Middle frontal gyrus (tissue), 1 donor: ENCODE results near the gene CRYBB1.

Experiments used
- DNase-seq: peaks from one replicate; pipeline ENCODE4 v3.0.0-alpha.2; 2015; ENCODE audit warnings: low spot score; ENCODE audit errors: extremely low spot score

Gene CRYBB1

DNA sequence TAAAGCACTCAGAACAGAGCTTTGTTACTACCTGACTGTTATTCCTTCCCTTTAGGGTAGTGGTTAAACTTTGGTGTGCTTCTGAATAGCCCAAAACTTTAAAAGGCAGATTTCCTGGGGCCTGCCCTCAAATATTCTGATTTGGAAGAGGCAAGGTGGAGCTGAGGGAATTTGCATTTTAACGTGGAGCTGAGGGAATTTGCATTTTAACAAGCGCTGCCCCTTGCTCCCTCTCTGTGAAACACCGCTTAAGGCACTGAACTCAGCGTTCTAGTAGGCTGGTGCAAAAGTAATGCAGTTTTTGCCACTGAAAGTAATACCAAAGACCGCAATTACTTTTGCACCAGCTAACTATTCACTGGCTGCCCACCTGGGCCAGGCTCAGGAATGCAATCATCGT is 62.9 kb downstream of the CRYBB1 start:
- no peak for DNase-seq

GRCh38 chr22:26553056-26553752 is 64.6 kb downstream of the CRYBB1 start:
- no peak for DNase-seq

DNA sequence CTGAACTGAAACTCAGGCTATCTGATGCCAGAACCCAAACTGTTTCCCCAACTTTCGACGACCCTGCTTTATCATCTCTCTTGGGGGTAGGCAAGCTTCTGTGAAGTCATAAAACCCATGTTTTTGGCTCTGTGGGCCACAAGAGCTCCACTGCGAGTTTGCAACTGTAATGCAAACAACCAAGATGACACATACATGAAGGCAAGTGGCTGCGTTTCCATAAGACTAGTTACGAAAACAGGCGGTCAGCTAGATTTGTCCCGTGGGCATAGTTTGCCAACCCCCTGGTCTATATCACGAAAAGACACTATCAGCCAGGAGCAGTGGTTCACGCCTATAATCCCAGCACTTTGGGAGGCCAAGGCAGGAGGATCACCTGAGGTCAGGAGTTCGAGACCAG is 65.4 kb downstream of the CRYBB1 start:
- DNase-seq, result no peak

- no peak for DNase-seq
Measured at GRCh38 chr22:26551568-26551967, 66.3 kb downstream of the CRYBB1 start.

DNA sequence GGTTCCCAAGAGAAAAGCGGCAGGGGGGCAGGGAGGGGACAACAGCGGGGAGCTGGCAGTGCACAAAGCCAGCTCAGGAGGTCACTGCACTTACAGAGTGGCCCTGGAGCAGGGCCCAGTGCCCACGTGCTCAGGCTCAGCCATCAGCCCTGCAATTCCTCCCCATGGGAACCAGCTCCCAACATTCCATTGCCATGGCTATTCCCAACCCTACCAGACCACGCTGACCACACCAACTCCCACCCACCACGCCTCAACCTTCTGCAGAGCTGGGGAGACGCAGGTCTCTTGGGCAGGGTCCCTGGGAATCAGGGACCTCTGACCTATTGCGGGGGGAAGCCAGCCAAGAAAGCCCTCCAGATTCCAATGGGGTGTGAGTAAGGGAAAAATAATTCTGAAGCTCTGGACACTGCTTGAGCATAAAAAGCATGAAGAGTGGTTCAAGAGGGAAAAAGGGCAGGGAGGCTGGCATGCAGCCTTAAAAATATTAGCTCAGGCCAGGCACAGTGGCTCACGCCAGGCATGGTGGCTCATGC is 67.3 kb downstream of the CRYBB1 start:
- DNase-seq, result no peak

GRCh38 chr22:26549902-26550497 is 67.8 kb downstream of the CRYBB1 start:
- no peak for DNase-seq
